BJ (cell line): Measurements from ENCODE around the gene NKD2. TPM values are rescaled to one million over a fixed set of nuclear protein-coding genes. Genes with fewer than 3 reads are reported as not detected.
A peak's percentile ranks its signal among the peaks of the same experiment; 100 is the strongest.
"Not testable (repeated sequence)": the region's sequence is repeated elsewhere in the genome, so short reads cannot be mapped to it uniquely, and the experiment has no call there.

Source experiments
- CTCF ChIA-PET: fragments of 350-600 bp; formaldehyde crosslinking; extraction: SDS; loops from one replicate; lab custom pipeline; 2021; ENCODE audit warnings: antibody characterized with exemption, inconsistent platforms; lab: Yijun Ruan, JAX
- POLR2A ChIA-PET: fragments of 300-600 bp; sonication (Branson Sonifier 250); formaldehyde crosslinking; extraction: SDS; loops from one replicate; lab custom pipeline; 2021; ENCODE audit warnings: antibody characterized with exemption; lab: Charles Lee
- DNase-seq: peaks from one replicate; pipeline ENCODE4 v3.0.0-alpha.2; 2011; ENCODE audit warnings: low read depth
- H3K27me3 ChIP-seq: 2 replicates; pipeline ENCODE4 v1.6.0; 2011; ENCODE audit warnings: low read length; ENCODE audit not compliant: control insufficient read depth, insufficient read depth
- H3K36me3 ChIP-seq: 2 replicates; pipeline ENCODE4 v1.5.1; 2011; ENCODE audit warnings: low read length; ENCODE audit not compliant: control insufficient read depth, insufficient read depth
- H3K4me3 ChIP-seq: 2 replicates; pipeline ENCODE4 v1.5.1; 2011; ENCODE audit warnings: low read depth, mild to moderate bottlenecking, control low read depth, low read length
- CTCF ChIP-seq: IDR thresholded peaks from 2 replicates; pipeline ENCODE4 v1.5.1; 2011; ENCODE audit warnings: low read depth, mild to moderate bottlenecking, control low read depth, inconsistent platforms, low read length, moderate library complexity; ENCODE audit not compliant: insufficient read depth
- polyA plus RNA-seq: library from polyadenylated mRNA; depleted of rRNA; stranded (reverse); fragments of >200 nt; gene quantifications from 2 replicates; pipeline ENCODE4 v1.2.3, GENCODE V29; 2011

Gene NKD2
- polyA plus RNA-seq, 1 experiment: not detected

GRCh38 chr5:1021136-1021968, 12.8 kb downstream of the NKD2 start:
- Histone ChIP-seq H3K4me3 (no peak overlapping the region), H3K36me3 (no peaks in the 10 kb centered on the region), H3K27me3 (peaks cover 17% of the 10 kb centered on the region)
- POLR2A ChIA-PET: no interaction called here
- CTCF ChIA-PET: interaction anchor here (1.0 to 4.7 kb wide), 2 partner anchors 13 to 119 kb away, joined by 3 to 34 read pairs; partner anchors contain the start of gene NKD2
- no peak for TF ChIP-seq CTCF
- DNase-seq: peak; percentile 10

GRCh38 chr5:1021969-1022336, 13.4 kb downstream of the NKD2 start:
- DNase-seq, POLR2A ChIA-PET, H3K36me3 ChIP-seq, H3K4me3 ChIP-seq: not testable (repeated sequence)
- H3K27me3 ChIP-seq: peaks cover 12% of the 10 kb centered on the region
- CTCF ChIA-PET: interaction anchor here (1.0 kb wide), 1 partner anchor 119 kb away, joined by 3 read pairs; no protein-coding TSS in a partner anchor

GRCh38 chr5:1026700-1027621, 18.4 kb downstream of the NKD2 start:
- ChIA-PET POLR2A (no interaction called here), CTCF (interaction anchor here (0.7 kb wide), 1 partner anchor 92 kb away, joined by 3 read pairs; no protein-coding TSS in a partner anchor)
- no peak overlapping the region for H3K4me3 ChIP-seq
- no peak for TF ChIP-seq CTCF
- no peaks in the 10 kb centered on the region for H3K36me3 ChIP-seq
- peaks cover 9% of the 10 kb centered on the region for H3K27me3 ChIP-seq
- no peak for DNase-seq

- no peak for DNase-seq
- TF ChIP-seq CTCF: no peak
- H3K36me3 ChIP-seq: no peaks in the 10 kb centered on the region
- H3K4me3 ChIP-seq: no peak overlapping the region
- peaks cover 9% of the 10 kb centered on the region for H3K27me3 ChIP-seq
- POLR2A ChIA-PET: no interaction called here
- CTCF ChIA-PET: interaction anchor here (0.7 to 1.0 kb wide), 2 partner anchors 93 to 104 kb away, joined by 3 read pairs; no protein-coding TSS in a partner anchor
These were observed 19.2 kb downstream of the NKD2 start for GRCh38 chr5:1027631-1028441.

- Histone ChIP-seq H3K36me3 (no peaks in the 10 kb centered on the region), H3K27me3 (peaks cover 10% of the 10 kb centered on the region), H3K4me3 (no peak overlapping the region)
- TF ChIP-seq CTCF: no peak
- CTCF ChIA-PET: interaction anchor here (1.0 to 1.2 kb wide), 2 partner anchors 23 to 105 kb away, joined by 3 read pairs; no protein-coding TSS in a partner anchor
- POLR2A ChIA-PET: no interaction called here
- no peak for DNase-seq
These were observed 20.1 kb downstream of the NKD2 start for GRCh38 chr5:1028481-1029281.
